NCI-H1092 (cell line): ENCODE results near the gene ZFPM1.
"Not testable (repeated sequence)": the region's sequence is repeated elsewhere in the genome, so short reads cannot be mapped to it uniquely, and the experiment has no call there.

Source experiments
- DNase-seq: peaks from one replicate; lab custom pipeline; 2025; lab: John Stamatoyannopoulos, UW

Gene ZFPM1

DNA sequence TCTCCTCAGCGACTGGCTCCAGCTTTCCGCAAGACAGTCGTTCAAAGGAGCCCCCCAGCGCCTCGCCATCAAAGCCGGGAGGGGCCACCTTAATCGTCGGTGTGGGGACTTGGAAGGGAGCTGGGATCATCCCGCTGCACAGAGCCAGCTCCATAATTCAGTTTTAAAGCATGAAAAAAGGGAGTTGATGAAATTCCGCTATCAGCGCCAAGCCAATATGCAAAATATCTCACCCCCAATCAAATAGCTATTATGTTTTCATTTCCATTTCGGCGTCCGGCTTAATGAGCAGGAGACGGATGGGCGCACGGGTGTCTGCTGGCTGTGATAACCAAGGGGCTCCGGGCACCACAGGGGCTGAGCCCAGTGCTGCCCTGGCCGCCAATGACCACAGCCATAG lies 27.7 kb downstream of the ZFPM1 start:
- no peak for DNase-seq

DNA sequence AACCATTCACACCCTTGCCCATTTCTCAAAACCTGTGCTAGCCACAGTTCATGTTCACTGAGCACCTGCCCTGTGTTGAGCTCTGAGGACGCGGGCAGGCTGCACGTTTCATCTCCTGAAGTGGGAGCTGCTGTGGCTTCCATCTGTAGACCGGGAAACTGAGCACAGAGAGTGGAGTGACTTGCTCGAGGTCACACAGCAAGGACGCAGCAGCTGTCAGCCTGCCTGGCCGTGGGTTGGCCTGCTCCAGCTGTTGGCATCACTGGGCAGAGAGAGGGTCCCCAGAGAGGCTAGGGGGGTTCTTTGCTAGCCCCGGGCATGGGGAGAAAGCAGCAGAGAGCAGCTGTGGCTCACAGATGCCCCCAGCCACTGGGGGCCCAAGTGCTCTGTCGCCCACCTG lies 28.8 kb downstream of the ZFPM1 start:
- DNase-seq: no peak

DNA sequence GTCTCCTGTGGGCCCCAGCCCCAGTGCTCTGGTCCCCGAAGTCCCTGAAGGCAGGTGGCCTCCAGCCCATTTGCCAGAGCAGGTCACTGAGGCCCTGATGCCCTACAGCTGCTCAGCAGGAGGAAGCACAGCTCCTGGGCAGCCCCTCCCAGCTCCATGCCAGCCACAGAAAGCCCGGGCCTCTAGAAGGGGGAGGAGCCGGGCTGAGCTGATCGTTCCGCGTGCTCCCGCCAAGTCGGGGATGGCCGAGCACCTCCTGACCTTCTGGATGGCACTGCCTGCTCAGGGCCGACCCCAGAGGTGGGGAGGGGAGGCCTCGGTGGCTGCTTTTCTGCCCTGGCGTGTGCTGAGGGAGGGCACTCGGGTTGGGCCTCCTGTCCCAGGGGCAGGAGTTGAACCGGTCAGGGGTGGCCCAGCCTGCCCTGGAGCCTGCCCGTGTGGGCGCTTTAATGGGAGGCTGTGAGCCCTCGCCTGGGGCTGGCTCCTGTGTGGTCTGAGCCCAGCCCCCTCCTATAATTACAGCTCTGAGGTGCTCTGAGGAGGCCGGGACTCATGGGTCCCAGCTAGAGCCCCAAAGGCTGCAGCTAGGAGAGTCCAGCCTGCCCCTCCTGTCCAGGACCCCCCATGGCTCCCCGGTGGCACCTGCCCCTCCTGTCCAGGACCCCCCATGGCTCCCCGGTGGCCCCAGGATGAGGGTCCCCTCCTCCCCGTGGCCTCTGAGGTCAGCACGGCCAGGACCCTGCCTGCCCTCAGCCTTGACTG lies 29.7 kb downstream of the ZFPM1 start:
- no peak for DNase-seq

DNA sequence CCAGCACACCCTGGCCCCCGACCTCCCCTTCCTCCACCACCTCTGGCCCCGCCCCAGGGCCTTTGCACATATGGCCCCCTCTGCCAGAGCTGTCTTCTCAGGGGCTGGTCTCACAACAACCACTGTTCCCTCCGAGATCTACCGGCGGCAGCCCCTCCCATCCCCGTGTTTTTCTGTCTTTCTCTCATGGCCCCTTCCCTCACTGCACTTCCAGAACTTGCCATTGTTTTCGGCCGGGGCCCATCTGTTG lies 30.2 kb downstream of the ZFPM1 start:
- no peak for DNase-seq

DNA sequence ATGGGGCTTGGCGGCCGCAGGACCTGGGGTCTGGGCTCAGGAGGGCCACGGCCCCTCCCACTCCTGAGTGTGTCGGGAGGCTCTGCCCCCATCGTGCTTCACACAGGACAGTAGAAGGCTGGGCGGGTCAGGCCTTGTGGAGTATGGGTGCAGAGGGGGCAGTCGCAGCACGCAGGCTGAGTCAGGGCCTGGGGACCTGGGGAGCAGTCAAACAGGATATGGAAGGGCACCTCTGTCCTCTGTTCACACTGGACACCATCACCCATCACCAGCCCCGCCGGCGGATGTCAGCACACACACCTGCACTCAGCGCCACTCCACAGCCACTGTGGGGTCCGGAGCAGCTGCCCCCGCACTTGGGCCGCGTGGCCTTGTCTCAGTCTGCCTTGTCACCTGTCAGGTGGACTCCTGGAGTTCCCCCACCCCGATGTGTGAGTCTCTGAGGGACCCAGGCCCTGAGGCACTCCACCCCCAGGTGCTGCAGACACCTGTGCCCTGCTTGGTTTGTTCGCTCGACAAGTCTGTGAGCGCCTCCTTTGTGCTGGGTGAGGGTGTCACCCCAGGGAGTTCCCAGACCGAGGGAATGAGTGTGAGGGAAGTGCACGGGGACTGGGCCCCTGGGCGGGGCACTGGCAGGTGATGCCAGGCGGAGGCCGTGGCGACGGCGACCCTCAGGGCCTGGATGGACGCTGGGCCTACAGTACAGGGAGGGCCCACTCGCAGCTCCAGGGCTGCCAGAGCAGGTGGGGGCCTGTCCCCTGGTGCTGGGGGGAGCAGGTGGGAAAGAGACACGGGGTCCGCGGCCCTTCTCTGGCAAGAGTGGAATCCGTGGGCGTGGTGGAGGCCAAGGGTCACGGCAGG lies 31.7 kb downstream of the ZFPM1 start:
- no peak for DNase-seq

DNA sequence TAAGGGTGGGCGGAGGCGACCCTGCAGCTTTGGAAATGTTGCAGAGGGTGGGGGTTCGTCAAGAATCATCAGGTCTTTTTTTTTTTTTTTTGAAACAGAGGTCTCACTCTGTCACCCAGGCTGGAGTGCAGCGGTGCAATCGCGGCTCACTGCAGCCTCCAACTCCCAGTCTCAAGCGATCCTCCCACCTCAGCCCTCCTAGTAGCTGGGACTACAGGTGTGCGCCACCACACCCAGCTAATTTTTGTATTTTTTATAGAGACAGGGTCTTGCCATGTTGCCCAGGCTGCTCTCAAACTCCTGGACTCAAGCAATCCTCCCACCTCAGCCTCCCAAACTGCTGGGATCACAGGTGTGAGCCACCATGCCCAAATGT lies 32.3 kb downstream of the ZFPM1 start:
- not testable (repeated sequence) for DNase-seq

DNA sequence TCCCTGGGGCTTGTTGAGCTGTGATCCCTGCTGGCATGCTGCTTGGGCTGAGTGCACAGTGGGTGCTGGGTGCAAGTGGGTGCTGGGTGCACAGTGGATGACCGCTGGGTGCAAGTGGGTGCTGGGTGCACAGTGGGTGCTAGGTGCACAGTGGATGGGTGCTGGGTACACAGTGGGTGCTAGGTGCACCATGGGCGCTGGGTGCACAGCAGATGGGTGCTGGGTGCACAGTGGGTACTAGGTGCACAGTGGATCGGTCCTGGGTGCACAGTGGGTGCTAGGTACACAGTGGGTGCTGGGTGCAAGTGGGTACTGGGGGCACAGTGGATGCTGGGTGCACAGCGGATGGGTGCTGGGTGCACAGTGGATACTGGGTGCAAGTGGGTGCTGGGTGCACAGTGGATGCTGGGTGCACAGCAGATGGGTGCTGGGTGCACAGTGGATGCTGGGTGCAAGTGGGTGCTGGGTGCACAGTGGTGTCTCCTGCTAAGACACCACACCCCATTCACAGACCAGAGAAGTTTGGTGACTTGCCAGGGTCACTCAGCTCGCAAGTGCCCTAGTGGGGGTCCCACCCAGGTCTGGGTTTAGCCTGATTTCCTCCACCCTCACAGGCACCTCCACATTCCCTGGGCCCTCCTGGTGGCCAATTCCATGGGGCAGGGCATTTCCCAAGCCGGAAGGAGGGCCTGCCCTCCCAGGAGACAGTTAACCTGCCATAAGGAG lies 33.5 kb downstream of the ZFPM1 start:
- DNase-seq: no peak

DNA sequence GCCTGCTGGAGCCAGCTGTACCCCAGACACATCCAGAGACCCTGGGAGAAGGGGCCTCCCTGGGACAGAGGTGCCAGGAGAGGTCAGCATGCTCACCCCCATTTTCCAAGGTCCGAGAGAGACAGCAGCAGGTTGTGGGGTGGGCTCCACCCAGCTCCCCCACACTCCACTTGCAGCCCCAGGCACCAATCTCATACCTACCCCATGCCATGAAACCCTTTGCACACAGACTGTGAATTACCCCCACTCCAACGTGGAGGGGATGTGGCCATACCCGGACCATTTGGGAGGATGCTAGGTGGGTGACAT lies 34.0 kb downstream of the ZFPM1 start:
- DNase-seq: no peak

DNA sequence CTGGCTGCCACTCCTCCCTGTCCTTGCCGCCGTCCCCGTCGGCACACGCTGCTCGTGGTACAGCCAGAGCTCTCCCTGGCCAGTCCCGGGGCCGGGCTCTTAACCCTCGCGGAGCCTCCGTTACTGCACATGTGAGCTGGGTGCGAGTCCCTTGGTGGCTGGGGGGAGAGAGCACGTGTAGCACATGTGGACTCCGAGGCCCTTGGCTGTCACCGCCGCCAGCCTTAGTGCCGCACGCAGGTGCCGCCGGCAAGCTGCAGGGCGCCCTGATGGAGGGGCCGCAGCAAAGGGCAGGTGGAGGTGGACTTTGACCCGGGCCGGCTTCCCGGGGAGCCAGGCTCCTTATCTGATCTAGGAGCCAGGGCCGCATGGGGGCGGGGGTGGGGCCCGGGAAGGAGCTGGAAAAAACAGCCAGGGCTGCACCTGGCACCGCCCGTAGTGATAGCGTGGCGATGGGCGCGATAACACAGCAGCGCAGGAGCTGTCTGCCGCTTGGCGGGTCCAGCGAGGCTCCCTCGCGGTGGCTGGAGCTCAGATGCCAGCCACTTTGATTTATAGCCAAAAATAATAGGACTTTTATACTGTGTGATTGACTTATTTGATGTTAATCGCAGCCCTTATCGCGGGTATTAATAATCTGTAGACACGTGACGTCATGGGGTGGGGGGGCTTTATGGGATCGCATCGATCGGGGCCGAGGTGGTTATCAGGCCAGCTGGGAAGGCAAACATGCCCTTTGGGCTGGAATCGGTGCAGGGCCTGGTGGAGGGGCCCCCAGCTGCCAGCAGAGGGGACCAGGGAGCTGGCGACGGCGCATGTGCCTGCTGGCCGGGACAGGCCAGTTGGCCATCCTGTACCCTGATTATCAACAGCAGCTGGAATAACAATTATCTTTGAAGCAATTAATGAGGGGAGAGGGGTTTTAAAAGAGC lies 35.1 kb downstream of the ZFPM1 start:
- DNase-seq: no peak

DNA sequence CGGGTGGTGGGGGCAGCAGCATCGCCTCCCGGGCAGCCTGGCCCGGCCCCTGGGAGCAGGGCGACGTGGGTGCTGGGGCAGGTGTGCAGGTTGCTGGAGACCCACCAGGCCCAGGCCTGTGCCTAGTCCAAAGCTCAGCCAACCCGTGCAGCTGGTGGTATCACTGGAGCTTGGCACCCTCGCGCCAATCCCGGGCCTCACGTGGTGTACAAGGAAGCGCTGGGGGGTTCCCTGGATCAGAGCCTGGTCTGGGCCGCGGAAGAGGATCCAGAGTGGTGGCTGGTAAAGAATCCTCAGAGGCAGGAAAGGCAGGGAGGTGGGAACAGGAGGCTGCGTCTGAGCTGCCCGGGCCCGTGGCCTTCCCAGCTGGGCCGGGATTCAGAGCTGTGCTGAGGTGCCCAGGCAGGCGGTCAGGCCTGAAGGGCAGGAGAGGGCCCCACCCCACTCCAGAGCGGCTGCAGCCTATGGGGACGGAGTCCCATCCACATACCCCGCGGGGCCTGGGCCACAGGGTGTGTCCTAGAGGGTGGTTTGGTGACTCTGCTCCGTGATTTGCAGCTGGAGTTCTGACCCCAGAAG lies 36.2 kb downstream of the ZFPM1 start:
- DNase-seq: no peak

DNA sequence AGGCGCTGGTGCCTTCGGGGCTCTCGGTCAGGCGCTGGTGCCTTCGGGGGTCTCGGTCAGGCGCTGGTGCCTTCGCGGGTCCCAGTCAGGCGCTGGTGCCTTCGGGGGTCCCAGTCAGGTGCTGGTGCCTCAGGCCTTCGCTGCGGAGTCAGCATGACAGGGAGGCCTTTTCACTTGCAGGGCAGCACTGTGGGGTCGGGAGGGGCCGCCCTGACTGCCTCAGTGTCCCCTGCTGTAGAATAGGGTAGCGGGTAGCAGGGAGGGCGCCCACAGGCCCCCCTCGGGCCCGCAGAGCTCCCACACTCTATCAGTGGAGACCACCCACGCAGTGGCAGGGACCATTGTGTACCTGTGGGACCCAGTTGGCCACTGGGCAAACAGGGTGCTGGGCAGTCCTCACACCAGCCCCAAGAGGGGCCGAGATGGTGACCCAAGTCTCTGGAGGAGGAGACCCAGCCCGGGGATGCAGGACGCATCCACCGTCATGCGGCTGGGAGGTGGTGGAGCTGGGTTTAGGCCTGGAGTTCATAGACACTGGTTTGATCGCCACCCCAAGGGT lies 38.0 kb downstream of the ZFPM1 start:
- no peak for DNase-seq

DNA sequence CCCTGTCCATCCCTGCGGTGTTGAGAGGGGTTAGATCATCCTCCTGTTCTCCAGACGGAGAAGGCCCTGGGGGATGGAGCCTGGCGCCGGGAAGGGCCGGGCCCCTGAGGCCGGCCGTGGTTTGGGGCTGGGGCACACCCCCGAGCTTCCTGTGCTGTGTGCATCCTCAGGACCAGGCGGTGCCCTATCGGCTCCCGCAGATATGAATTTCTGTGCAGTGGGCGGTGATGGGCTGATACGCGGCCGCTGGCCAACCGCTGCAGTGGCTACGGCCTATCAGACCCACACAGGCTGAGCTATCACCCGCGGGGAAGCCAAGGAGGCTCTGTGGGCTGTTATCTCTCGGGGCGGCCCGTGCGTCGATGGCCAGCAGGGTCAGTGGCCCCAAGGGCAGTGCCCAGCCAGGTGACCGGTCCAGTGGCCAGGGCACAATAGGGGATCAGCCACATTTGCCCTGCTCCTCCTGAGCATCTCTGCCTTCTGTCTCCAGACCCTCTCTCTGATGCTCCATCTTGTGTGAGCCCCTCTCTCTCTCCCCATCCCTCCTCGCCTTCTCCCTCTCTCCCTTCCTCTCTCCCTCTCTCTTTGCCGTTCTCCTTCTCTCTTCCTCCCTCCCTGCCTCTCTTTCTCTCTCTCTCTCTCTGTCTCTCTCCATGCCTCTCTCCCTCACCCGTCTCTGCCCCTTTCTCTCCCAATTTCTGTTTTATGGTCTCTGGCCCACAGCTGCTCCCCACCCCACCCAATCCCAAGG lies 38.7 kb downstream of the ZFPM1 start:
- DNase-seq: no peak

DNA sequence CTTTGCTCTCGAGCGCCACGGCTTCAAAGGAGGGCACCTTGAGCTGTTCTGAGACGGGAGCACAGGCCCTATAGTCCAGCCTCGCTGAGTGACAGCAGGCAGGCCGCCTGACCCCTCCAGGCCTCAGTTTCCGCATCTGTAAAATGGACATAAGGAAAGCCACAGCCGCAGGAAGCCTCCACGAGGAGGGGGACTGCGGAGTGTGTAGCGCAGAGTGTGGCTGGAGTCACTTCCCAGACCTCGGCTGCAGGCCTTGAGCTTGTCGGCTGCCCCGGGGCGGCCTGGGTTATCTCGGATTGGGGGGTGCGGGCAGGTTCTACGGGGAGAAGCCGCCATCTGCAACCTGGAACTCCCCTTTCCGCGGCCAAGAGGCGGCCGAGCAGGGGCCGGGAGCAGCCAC lies 40.8 kb downstream of the ZFPM1 start:
- DNase-seq: no peak

DNA sequence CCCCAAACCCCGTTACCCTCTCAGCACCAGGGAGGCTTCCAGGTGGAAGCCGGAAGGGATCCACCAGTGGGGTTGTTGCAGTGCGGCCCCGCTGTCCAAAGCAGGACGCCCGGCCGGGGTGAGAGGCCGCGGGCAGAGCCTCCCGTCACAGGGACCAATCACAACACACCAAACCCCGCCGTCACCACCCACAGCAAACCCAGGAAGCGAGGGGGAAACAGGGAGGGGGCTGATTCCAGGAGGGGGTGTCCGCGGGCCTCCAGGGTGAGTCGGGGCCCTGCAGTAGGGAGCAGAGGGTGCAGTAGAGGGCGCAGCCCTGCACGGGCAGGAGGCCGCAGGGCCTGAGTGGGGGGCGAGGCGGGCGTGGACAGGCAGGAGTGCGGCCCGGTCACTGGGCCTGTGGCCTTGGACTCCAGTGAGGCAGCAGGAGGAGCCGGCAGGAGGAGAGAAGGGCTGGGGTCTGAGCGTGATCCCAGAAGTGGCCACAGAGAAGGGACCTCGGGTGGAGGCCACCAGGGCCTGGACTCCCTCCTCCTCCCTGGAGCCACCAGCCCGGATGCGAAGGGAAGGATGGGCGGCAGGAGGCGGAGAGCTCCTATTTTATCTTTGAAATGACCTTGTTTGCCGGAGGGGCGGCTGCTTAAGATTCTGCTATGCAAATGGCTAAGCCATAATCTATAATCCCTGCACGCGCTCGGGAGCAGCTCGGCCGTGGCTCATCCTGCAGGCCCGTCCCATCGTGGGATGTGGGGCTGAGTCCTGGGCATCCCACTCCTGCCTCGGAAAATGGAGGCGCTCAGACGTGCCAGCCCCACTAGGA lies 41.5 kb downstream of the ZFPM1 start:
- DNase-seq: no peak

DNA sequence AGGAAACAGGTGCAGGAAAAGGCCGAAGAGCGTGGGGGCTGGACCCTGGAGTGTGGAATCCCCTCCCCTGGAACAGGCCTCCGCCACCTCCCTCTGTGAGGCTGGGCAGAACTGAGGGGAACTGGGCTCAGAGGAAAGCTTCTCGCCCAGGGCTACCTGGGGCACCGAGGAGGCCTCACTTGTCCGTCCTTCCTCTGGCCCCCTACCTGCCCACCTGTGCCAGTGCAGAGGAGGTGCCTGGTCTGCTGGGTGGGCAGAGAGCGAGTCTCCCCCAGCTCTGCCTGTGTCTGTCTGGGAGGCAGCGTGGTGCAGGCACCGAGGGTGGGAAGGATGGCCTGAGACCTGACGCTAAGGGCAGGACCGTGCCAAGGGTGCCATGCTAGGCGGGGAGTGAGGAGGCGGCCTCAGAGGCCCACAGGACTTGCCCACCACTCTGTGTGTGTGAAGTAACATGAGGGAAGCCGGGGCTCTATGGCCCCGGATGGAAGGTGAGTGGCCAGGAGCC lies 42.2 kb downstream of the ZFPM1 start:
- DNase-seq: no peak

DNA sequence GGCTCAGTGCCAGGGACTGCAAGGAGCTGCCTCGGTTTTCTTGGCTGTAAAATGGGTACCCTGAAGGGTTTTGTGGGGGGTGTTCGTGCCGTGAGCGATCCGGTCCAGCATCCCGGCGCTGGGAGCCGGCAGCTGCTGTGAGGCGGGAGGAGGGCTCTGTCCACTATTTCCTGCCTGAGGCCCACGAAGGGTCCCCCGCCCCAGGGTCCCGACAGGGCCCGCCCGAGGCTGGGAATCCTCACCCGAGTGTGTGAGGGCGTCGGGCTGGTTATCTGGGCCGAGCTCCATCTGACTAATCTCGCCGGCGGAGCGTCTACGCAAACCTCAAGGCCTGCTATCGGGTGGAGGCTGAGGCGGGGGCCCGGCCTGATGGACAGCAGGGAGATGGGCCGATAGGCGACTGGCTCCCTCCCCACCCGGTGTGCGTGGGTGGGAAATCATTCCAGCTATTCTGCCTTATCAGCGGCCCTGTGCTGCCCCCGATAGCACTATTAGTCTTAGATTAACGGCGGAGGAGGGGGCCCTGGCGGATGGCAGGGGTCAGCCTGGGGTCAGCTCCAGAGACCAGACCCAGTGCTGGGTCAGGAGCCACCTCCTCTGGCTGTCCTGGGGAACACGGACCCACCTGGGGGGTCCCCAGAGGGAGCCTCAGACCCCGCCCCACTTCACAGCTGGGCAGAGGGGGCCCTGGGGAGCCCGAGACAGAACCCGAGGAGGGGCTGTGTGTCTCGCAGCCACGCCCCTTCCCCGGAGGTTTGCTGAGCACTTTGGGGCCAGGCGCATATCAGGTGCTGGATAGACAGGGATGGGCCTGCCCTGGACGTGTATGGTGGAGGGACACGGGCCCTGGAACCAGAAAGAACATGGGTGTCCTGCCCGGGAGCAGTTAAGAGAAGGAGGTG lies 44.7 kb downstream of the ZFPM1 start:
- no peak for DNase-seq

DNA sequence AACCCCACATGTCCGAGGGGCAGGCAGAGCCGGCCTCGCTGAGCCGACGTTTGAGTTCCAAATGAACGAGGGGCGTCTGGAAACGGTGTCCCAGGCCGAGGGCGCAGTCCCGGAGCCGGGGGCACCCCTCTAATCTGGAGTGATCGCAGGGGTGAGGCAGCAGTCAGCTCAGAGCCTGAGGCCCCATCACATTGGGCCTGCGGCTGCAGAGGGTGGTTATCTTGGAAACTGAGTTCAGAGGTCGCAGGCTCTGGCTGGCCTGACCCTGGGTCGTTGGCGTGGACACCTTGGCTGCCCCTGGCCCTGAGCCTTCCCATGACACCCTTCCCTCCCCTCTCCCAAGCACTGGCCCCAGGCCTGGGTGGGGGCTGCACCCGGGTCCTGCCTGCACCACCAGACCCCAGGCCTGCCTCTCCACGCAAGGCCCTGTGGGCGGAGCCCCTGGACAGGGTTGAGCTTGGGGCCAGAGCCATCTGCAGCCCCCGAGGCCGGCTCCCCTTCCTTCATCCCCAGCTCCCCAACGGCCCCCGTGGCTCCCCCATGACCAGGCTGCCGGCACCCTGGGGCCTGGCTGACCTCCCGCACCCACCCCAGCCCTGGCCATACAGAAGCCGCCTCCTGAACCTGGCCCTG lies 45.6 kb downstream of the ZFPM1 start:
- no peak for DNase-seq

DNA sequence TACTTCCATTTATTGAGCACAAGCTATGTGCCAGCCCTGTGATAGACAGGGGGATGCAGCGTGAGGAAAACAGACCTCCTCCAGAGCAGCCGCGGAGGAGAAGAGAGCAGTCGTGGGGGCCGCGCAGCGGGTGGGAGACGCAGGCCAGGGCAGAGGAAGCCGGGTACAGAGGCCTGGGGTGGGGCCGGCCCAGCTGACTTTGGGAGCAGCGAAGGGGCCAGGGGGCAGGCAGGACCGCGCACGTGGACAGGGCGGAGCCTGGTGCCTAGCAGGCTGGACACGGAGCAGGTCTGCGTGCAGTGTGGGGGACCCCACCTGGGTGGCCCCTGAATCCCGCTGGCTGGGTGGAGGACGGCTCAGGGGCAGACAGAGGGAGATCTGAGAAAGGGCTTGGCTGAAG lies 46.2 kb downstream of the ZFPM1 start:
- DNase-seq: no peak
